Sigmoid colon (tissue), 7 donors: ENCODE measurements around the gene PLPPR3. TPM values are rescaled to one million over a fixed set of nuclear protein-coding genes. Genes with fewer than 3 reads are reported as not detected.
A peak's percentile ranks its signal among the peaks of the same experiment; 100 is the strongest.

Experiments used
- DNase-seq: peaks from one replicate; pipeline ENCODE4 v3.0.0-alpha.2; 2019
- H3K27ac ChIP-seq, 4 donors: fragments of 200-600 bp; sonication (generic); one replicate each; pipeline ENCODE4 v1.5.1; 2016 to 2019; ENCODE audit warnings: mild to moderate bottlenecking in 1 of 4
- H3K27me3 ChIP-seq, 3 donors: fragments of 200-600 bp; sonication (generic); one replicate each; pipeline ENCODE4 v1.5.1; 2019; ENCODE audit warnings: mild to moderate bottlenecking in 1 of 3
- H3K36me3 ChIP-seq, 4 donors: fragments of 200-600 bp; sonication (generic); one replicate each; pipeline ENCODE4 v1.5.1; 2016 to 2019
- H3K4me1 ChIP-seq, 4 donors: fragments of 200-600 bp; sonication (generic); one replicate each; pipeline ENCODE4 v1.5.1; 2017 to 2019
- H3K4me3 ChIP-seq, 4 donors: fragments of 200-600 bp; sonication (generic); one replicate each; pipeline ENCODE4 v1.5.1; 2017 to 2019; ENCODE audit warnings: mild to moderate bottlenecking in 2 of 4, moderate library complexity in 1 of 4
- H3K9me3 ChIP-seq, 4 donors: fragments of 200-600 bp in 3 of 4; sonication (generic) in 3 of 4; one replicate each; pipeline versions ENCODE4 v1.5.1 to v1.6.1; 2013 to 2019
- EP300 ChIP-seq, 4 donors: sonication (generic); formaldehyde crosslinking; IDR thresholded peaks; one replicate each; pipeline ENCODE4 v1.6.1; 2017; ENCODE audit warnings: antibody characterized with exemption in 4 of 4
- POLR2A ChIP-seq, 2 donors: fragments of 450-650 bp; IDR thresholded peaks; one replicate each; pipeline ENCODE4 v1.6.1; 2016; ENCODE audit warnings: antibody characterized with exemption in 2 of 2, mild to moderate bottlenecking in 2 of 2, moderate library complexity in 2 of 2
- POLR2AphosphoS5 ChIP-seq, 4 donors: sonication (generic); formaldehyde crosslinking; IDR thresholded peaks; one replicate each; pipeline ENCODE4 v1.6.1; 2017; ENCODE audit warnings: antibody characterized with exemption in 4 of 4
- WGBS, 2 donors: extraction: QIAGEN DNeasy Blood & Tissue Kit; methylation state at CpG; one replicate each; pipeline ENCODE4 v1.1.7; 2013; 5-methylcytosine and 5-hydroxymethylcytosine counted together
- intact Hi-C: fragments of 100-400 bp; cut with DNase I; formaldehyde crosslinking; loops from one replicate; pipeline ENCODE4 v1.15.1; 2023
- polyA plus RNA-seq, 3 donors: library from polyadenylated mRNA; stranded (reverse); fragments of 200-250 nt; gene quantifications; one replicate each; pipeline ENCODE4 v1.2.3, GENCODE V29; 2013
- total RNA-seq, 4 donors: library from RNA; depleted of rRNA; stranded (reverse); fragments of >200 nt; gene quantifications; one replicate each; pipeline ENCODE4 v1.1.0, GENCODE V29; 2016
- TF ChIP-seq, protein P1 (sequence below), 4 experiments: fragments of 450-650 bp in 3 of 4; fragments of 200-600 bp in 1 of 4; IDR thresholded peaks; one replicate each; pipeline ENCODE4 v1.5.1; 2016 to 2019; ENCODE audit warnings: antibody characterized with exemption in 4 of 4, mild to moderate bottlenecking in 3 of 4, moderate library complexity in 2 of 4
- donor health status: healthy with polysubstance abuse.
- donor health status: Bipolar disorder and iron deficiency.
- donor health status: healthy.

PLPPR3 gene
- total and polyA plus RNA-seq, 7 donors, result 0.07 TPM; not detected in 6

DNA sequence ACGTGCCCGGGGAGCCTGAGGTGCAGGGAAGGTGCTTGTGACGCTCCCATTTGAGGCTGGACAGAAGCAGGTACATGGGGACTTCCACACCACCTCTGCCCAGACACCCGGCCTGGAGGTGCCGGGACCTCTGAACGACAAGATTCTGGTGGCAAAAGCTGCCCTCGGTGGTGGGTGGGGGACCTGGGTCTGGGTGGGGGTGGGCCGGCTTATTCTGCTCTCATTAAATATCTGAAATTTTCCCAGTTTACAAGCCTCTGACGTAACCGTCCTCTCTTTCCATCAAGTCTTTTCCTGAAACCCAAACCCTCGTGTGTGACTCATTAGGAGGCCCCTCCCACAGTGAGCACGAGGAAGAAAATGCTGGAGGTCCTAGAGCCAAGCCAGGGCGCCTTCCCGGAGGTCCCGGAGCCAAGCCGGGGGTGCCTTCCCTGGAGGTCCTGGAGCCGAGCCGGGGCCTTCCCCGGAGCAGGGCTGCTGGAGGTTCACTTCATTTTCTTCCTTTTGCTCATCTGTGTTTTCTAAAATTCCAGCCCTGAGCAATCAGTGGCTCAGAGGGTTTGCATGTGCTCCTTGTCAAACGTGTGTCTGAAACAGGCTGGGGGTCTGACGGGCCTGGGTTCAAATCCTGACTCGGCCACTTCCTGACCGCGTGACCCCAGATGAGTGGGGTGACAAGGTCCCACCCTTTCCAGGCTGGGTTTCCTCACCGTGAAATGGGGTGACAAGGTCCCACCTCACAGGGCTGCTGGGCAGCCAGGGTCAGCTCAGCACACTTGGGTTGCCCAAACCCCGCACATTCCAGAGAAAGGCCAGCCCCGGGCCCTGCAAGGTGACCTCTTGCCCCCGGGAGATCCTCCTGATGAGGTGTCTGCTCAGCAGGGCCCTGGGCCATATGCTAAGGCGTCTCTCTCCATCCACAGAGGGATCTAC lies 47.8 kb upstream of the PLPPR3 start:
- H3K27me3 ChIP-seq, result no peaks in the 10 kb centered on the region
- no peak overlapping the region for H3K4me3 ChIP-seq
- H3K27ac ChIP-seq, result peak overlapping the region; percentile 78 to 87 (median 84)
- intact Hi-C loops, result no loop called here
- TF ChIP-seq POLR2A (IDR thresholded peaks at IDR 0.05), result no peak
- TF ChIP-seq EP300 (IDR thresholded peaks at IDR 0.05), result peak in 1 of 4 donors; percentile 57
- TF ChIP-seq POLR2AphosphoS5 (IDR thresholded peaks at IDR 0.05), result peak in 3 of 4 donors; percentile 28 to 76 (median 30)
- DNase-seq, result peak; percentile 96
- peaks cover 9 to 49% (median 12%) of the 10 kb centered on the region in 4 donors for H3K36me3 ChIP-seq
- WGBS, 2 donors, result 76% methylated on average over 29 of the region's 29 CpGs
- H3K4me1 ChIP-seq, result peaks cover 0 to 43% (median 41%) of the 10 kb centered on the region in 4 donors
- no peaks in the 10 kb centered on the region for H3K9me3 ChIP-seq

DNA sequence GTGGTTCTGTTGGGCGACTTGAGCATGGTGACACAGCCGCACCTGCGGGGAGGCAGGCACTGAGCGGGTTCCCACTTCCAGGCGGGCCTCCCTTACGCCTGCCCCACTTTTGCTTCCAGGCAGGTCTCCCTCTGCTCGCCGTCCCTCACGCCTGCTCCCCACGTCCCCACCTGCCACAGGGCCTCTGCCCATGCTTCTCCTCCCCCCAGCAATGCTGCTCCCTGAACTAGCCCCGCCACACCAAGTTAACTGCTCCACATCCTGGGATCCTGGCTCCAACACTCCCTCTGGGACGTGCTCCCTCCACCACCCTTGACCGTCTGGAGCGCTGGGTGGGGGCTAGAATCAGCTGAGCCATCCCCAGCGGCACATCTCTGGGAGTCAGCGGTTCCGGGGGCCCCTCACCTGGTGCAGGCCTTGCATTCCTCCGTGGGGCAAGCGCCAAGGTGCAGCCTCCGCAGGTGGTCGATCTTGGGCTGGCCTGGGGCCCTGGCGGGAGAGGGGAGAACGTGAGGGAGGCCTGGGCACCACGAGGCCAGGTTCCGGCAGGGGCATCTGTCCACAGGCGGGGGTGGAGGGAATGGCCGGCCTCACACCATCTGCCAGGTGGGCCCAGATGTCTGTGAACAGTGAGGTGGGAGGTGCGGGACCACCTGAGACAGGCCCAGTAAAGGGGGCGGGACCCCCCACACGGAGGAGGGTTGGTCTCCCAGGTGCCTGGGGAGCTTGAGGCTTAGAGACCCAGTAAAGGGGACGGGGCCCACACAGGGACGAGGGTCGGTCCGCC lies 46.9 kb upstream of the PLPPR3 start:
- intact Hi-C loops, result no loop called here
- Histone ChIP-seq H3K36me3 (peaks cover 6 to 40% (median 10%) of the 10 kb centered on the region in 4 donors), H3K9me3 (no peaks in the 10 kb centered on the region), H3K4me3 (no peak overlapping the region), H3K27me3 (no peaks in the 10 kb centered on the region), H3K27ac (peak overlapping the region; percentile 78 to 87 (median 84)), H3K4me1 (peaks cover 0 to 48% (median 43%) of the 10 kb centered on the region in 4 donors)
- TF ChIP-seq POLR2A (IDR thresholded peaks at IDR 0.05), result no peak
- TF ChIP-seq POLR2AphosphoS5 (IDR thresholded peaks at IDR 0.05), result no peak
- TF ChIP-seq, protein P1, sequence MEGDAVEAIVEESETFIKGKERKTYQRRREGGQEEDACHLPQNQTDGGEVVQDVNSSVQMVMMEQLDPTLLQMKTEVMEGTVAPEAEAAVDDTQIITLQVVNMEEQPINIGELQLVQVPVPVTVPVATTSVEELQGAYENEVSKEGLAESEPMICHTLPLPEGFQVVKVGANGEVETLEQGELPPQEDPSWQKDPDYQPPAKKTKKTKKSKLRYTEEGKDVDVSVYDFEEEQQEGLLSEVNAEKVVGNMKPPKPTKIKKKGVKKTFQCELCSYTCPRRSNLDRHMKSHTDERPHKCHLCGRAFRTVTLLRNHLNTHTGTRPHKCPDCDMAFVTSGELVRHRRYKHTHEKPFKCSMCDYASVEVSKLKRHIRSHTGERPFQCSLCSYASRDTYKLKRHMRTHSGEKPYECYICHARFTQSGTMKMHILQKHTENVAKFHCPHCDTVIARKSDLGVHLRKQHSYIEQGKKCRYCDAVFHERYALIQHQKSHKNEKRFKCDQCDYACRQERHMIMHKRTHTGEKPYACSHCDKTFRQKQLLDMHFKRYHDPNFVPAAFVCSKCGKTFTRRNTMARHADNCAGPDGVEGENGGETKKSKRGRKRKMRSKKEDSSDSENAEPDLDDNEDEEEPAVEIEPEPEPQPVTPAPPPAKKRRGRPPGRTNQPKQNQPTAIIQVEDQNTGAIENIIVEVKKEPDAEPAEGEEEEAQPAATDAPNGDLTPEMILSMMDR (IDR thresholded peaks at IDR 0.05), result no peak
- TF ChIP-seq EP300 (IDR thresholded peaks at IDR 0.05), result no peak
- DNase-seq, result no peak
- 92 to 93% methylated on average over 34 of the region's 34 CpGs for WGBS, 2 donors

DNA sequence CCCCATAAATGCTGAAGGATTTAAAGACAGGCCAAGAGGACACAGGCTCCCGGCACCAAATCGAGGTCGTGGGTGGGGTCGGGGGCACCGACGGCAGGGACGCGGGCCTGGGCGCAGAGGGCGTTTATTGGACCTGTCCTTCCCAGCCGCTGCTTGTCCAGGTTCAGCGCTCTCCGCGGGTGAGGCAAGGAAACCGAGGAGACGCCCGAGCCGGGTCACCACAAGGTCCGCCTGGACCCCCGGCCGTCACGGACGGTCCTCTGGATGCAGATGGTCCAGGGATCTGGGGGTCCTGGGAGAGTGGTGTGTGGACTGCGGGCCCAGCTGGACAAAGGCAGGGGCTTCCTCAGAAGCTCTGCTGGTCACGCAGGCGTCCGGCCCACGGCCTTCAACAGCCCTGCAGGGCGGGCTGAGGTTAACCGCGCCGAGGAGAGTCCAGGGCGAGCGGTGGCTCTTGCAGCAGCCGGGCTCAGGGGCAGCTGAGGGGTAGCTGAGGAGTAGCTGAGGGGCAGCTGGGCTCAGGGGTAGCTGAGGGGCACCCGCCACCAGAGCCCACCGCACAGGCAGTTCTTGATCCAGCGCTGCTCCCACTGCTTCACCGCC lies 46.2 kb upstream of the PLPPR3 start:
- Histone ChIP-seq H3K9me3 (no peaks in the 10 kb centered on the region), H3K36me3 (peaks cover 5 to 36% (median 9%) of the 10 kb centered on the region in 4 donors), H3K27ac (peak overlapping the region in 3 of 4 donors; percentile 84 to 87 (median 85)), H3K4me1 (peaks cover 0 to 55% (median 47%) of the 10 kb centered on the region in 4 donors), H3K4me3 (no peak overlapping the region), H3K27me3 (peaks cover 0 to 2% (median 0%) of the 10 kb centered on the region in 3 donors)
- no peak for TF ChIP-seq POLR2A (IDR thresholded peaks at IDR 0.05)
- TF ChIP-seq POLR2AphosphoS5 (IDR thresholded peaks at IDR 0.05), result peak in 1 of 4 donors; percentile 1
- intact Hi-C loops, result no loop called here
- 92 to 95% methylated on average over 39 of the region's 39 CpGs for WGBS, 2 donors
- no peak for DNase-seq

DNA sequence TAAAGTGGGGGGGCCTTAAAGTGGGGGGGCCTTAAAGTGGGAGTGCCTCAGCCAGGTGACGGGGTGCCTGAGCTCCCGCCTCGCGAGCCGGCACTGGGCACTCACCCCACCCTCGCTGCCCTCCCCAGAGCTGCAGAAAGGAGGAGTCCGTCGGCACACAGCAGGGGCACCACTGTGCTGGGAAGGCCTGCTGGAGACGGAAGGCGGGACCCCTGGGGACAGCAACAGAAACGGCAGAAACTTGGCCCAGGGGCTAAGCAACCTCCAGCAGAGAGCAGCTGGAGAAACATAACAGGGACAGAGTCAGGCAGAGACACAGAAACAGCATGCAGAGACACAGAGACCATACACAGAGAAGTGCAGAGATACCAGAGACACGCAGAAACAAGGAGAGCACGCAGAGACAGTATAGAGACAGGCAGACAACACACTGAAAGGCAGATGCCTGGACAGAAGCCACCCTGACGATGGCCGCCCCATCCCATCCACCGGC lies 45.6 kb upstream of the PLPPR3 start:
- 87% methylated on average over 16 of the region's 16 CpGs for WGBS, 2 donors
- no peak for DNase-seq
- peaks cover 0 to 8% (median 0%) of the 10 kb centered on the region in 3 donors for H3K27me3 ChIP-seq
- peaks cover 0 to 57% (median 49%) of the 10 kb centered on the region in 4 donors for H3K4me1 ChIP-seq
- peaks cover 5 to 33% (median 9%) of the 10 kb centered on the region in 4 donors for H3K36me3 ChIP-seq
- H3K4me3 ChIP-seq, result no peak overlapping the region
- intact Hi-C loops, result no loop called here
- no peaks in the 10 kb centered on the region for H3K9me3 ChIP-seq
- peak overlapping the region in 2 of 4 donors; percentile 84 to 87 for H3K27ac ChIP-seq
- TF ChIP-seq EP300 (IDR thresholded peaks at IDR 0.05) (no peak), POLR2AphosphoS5 (IDR thresholded peaks at IDR 0.05) (no peak), POLR2A (IDR thresholded peaks at IDR 0.05) (no peak)
- TF ChIP-seq, protein P1 (IDR thresholded peaks at IDR 0.05), result no peak

DNA sequence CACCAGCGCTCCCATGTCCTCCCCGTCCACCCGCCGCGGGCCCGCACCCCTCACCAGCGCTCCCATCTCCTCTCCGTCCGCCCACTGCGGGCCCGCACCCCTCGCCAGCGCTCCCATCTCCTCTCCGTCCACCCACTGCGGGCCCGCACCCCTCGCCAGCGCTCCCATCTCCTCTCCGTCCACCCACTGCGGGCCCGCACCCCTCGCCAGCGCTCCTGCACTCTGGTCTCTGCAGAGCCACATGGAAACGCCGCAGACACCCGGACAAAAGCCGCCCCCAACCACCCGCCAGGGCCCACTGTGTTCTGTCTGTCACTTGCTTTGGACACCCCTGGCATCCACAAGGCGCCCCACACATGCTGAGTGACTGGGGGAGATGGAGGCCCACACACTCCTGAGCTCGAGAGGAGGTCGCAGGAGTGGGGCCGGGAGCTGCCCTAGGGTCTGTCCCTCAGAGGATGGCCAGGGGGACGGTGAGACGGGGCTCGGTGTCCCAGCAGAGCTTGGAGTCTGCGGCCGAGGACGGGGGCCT lies 45.1 kb upstream of the PLPPR3 start:
- Histone ChIP-seq H3K27me3 (peaks cover 0 to 13% (median 2%) of the 10 kb centered on the region in 3 donors), H3K4me3 (no peak overlapping the region), H3K27ac (no peak overlapping the region), H3K9me3 (no peaks in the 10 kb centered on the region), H3K4me1 (peaks cover 0 to 57% (median 46%) of the 10 kb centered on the region in 4 donors), H3K36me3 (peaks cover 5 to 28% (median 9%) of the 10 kb centered on the region in 4 donors)
- TF ChIP-seq POLR2AphosphoS5 (IDR thresholded peaks at IDR 0.05), result no peak
- no peak for TF ChIP-seq EP300 (IDR thresholded peaks at IDR 0.05)
- TF ChIP-seq, protein P1 (IDR thresholded peaks at IDR 0.05), result no peak
- TF ChIP-seq POLR2A (IDR thresholded peaks at IDR 0.05), result no peak
- intact Hi-C loops, result no loop called here
- DNase-seq, result no peak
- WGBS, 2 donors, result 88 to 89% methylated on average over 38 of the region's 38 CpGs
